ENCODE results near the gene GBX2.

- no peak for TF ChIP-seq CTCF (IDR thresholded peaks at IDR 0.05)
- no peak for TF ChIP-seq POLR2A (IDR thresholded peaks at IDR 0.05)
Observed at GRCh38 chr2:236156860-236157194, 11.4 kb downstream of the GBX2 start.

Measured in testis (tissue), 2 donors.